C1 segment of cervical spinal cord (tissue), 14 donors: ENCODE data around the gene FNDC10.
A peak's percentile ranks its signal among the peaks of the same experiment; 100 is the strongest.

Source experiments
- DNase-seq, 14 donors: peaks; one replicate each; lab custom pipeline; 2025; lab: John Stamatoyannopoulos, UW

Gene FNDC10

DNA sequence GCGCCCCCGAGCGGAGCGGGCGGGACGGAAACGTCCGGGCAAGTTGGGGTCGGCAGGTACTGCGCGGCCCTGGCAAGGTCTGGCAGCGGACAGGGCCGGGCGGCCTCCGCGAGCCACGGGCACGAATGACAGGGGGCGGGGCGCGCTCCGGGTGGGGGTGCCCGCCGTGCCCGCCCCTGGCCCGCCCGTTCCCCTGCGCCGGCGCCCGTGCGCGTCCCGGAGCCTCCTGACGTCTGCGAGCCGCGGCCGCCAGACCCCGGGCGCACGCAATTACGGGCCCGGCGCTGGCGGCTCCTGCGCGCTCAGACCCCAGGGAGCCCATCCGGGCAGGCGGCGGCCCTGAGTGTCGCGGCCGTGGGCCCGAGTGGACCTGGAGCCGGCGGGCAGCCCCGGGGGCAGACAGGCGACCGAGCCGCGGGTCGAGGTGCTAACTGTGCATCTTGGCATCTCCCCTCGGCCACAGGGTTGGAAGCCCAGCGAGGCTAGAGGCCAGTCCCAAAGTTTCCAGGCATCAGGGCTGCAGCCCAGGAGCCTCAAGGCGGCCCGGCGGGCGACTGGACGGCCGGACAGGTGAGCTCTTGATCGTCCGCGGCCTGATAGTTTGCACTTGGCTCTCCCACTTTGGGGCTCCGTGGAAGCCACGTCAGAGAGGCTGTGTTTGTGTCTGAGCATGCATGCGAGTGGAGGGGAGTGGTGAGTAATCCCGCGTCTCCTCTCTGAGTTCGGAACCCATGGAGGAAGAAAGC, 16.3 kb upstream of the FNDC10 start:
- DNase-seq: peak in 1 of 14 donors; percentile 54

DNA sequence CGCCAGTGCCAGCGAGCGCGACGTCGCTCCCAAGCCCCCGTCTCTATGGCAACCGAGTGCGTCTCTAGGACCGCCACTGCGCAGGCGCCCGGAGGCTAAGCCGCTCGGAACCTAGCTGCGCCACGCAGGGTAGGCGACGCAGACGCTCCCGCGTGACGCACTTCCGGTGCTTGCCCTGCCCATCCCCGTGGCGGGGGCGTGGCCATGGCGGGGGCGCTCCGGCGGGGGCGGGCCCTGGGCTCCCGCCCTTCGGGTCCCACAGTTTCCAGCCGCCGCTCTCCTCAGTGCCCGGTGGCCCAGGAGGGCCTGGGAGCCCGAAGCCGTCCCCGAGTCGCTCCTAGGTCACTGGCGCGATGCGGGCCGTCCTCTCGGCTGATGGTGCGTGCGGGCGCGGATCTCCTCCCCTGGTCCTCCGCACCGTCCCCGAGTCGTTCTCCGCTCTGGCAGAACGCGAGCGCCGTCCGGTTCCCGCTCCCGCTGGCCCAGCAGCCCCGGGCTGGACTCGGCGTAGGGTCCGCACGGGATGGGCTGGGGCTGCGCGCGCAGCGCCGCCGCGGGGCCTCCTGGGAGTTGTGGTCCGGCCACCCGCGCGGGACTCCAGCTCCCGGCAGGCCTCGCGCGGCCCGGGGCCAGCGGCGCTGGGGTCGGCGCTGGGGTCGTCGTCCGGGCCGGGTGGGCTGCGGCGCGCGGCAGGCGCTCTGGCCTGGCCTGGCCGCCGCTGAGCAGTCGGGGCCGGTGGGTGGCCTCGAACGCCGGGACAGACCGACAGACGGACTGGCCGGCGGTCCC, 15.5 kb upstream of the FNDC10 start, which contains the start of gene MIB2:
MIB2 (plus strand) TSS at position 245 of the 789 bp plus-strand sequence. CDS start 7,953 bp downstream, outside the sequence.
- peak; percentile 46 to 97 (median 92) for DNase-seq

DNA sequence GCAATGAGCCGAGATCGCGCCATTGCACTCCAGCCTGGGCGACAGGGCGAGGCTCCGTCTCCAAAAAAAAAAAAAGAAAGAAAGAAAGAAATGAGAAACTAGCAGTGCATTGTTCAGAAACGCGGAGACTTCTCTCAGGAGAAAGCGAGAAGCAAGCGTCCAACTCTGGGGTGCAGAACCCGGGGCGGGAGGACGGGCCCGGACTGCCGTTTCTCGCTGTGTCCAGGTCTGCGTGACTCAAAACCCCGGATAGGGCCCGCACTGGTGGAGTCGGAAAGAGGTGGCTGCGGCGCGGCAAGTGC, 15.0 kb upstream of the FNDC10 start:
- no peak for DNase-seq

DNA sequence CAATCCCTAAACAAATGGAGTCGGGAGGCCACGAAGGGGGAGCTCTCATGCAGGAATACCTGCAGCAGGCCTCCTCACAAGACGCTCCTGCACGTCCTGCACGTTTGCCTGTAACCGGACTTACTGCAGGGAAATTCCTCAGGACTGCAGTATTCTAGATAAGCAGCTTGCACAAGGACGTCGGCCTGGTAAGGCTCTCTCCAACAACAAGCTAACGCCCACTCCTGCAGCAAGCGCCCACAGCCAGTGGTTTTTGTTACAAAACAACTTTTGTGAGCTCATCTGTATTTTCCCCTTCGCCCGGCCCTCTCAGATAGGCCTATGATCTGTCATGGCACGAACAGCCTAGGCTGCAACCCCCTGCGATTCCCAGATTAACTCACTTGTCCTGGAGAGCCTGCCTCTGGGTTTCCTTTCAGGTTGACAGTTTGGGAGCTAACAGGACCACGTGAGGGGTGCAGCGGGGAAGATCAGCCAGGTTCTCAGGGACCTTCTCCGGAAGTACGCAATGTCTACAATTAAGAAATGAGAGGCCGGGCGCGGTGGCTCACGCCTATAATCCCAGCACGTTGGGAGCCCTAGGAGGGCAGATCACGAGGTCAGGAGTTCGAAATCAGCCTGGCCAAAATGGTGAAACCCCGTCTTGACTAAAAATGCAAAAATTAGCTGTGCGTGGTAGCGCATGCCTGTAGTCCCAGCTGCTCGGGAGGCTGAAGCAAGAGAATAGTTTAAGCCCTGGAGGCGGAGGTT, 14.4 kb upstream of the FNDC10 start:
- peak in 3 of 14 donors; percentile 11 to 34 (median 26) for DNase-seq

DNA sequence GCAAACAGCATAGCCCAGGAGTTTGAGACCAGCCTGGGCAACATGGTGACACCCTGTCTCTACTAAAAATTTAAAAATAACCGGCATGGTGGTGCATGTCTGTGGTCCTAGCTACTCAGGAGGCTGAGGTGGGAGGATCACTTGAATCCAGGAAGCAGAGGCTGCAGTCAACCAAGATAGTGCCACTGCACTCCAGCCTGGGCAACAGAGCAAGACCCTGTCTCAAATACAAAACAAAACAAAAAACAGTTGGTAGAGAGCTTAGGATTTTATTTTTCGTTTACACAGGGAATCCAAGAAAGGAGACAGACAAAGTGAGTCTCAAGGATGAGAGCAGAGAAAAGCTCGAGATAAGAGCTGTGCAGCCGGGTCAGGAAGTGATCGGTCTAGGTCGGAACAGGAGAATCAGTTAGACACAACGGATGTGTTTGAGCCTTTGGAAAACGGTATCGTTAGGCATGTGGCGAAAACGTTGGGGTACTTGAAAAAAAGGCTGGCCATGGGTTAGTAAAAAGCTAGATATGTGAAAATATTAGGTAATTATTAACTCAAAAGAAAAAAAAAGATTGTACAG, 13.7 kb upstream of the FNDC10 start:
- no peak for DNase-seq

DNA sequence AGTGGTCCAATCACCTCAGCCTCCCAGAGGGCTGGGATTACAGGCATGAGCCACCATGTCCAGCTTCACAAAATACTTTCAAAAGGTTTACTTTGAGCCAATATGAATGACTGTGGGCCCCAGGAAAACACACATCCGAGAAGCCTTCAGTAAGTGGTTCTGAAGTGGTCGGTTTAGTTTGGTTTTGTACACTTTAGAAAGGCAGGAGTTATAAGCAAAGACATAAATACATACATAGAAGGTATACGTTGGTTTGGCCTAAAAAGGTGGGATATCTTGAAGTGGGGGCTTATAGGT, 12.1 kb upstream of the FNDC10 start:
- no peak for DNase-seq

DNA sequence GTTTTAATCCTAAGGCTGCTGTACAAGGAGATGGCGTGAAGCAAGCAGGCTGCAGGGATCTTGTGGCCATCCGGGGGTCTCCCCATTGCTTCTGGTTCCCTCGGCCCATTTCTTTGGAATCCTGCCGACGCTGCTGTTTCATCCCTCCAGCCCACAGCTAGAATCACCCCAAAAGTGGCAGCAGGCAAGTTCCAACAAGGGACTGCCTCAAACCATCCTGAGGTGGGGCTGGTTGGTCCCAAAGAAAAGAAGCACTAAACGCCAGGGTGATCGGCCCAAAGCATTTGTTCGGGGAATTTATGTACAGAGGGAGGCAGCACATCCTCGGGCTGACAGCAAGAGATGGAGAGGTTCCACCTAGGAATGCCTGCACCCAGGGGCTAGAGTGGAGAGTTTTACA, 10.9 kb upstream of the FNDC10 start:
- DNase-seq: no peak

DNA sequence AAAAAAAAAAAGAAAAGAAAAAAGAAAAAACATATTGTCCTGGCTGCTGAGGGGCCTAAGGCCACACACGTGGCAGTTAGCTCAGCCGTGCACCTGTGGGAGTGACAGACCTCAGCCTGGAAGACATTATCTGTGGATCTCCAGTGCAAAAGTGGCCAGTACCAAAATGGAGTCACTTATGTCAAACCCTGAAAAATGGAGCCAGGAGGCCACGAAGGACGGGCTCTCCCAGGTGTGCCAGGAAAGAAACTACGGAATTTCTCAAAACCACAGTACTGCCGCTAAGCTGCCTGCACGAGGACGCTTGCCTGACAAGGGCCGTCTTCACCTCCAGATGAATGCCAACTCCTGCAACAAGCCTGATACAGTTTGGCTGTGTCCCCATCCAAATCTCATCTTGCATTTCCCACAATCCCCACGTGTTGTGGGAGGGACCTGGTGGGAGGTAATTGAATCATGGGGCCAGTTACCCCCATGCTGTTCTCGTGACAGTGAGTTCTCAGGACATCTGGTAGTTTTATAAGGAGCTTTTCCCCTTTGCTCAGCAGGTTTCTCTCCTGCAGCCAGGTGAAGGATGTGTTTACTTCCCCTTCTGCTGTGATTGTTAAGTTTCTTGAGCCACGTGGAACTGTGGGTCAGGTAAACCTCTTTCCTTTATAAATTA, 10.0 kb upstream of the FNDC10 start:
- DNase-seq: no peak

DNA sequence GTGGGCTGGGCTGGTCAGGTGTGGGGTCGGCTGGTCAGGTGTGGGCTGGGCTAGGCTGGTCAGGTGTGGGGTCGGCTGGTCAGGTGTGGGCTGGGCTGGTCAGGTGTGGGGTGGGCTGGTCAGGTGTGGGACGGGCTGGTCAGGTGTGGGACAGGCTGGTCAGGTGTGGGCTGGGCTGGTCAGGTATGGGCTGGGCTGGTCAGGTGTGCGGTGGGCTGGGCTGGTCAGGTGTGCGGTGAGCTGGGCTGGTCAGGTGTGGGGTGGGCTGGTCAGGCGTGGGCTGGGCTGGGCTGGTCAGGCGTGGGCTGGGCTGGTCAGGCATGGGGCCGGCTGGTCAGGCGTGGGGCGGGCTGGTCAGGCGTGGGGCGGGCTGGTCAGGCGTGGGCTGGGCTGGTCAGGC, 6.3 kb upstream of the FNDC10 start:
- DNase-seq: no peak

DNA sequence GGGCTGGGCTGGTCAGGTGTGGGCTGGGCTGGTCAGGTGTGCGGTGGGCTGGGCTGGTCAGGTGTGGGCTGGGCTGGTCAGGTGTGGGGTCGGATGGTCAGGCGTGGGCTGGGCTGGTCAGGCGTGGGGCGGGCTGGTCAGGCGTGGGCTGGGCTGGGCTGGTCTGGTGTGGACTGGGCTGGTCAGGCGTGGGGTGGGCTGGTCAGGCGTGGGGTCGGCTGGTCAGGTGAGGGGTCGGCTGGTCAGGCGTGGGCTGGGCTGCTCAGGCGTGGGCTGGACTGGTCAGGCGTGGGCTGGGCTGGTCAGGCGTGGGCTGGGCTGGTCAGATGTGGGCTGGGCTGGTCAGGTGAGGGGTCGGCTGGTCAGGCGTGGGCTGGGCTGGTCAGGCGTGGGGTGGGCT, 5.8 kb upstream of the FNDC10 start:
- DNase-seq: no peak

DNA sequence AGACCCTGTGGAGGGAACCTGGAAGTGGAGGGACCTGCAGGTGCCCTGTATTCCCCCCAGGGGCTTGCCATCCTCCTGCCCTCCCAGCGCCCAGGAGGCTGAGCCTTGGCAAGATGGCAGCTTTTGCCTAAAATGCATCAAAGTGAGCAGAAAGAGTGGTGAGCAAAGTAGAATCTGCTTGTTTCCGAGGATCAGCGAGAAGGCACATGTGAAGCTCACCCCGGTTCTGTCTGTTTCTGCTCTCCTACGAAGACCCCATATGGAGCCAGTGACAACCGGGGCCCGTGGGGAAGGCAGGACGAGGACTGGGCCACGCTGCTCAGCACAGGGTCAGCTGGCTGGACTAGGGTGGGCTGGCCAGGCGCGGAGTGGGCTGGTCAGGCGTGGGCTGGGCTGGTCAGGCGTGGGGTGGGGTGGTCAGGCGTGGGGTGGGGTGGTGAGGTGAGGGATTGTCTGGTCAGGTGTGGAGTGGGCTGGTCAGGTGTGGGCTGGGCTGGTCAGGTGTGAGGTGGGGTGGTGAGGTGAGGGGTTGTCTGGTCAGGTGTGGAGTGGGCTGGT, 5.2 kb upstream of the FNDC10 start:
- DNase-seq: no peak

DNA sequence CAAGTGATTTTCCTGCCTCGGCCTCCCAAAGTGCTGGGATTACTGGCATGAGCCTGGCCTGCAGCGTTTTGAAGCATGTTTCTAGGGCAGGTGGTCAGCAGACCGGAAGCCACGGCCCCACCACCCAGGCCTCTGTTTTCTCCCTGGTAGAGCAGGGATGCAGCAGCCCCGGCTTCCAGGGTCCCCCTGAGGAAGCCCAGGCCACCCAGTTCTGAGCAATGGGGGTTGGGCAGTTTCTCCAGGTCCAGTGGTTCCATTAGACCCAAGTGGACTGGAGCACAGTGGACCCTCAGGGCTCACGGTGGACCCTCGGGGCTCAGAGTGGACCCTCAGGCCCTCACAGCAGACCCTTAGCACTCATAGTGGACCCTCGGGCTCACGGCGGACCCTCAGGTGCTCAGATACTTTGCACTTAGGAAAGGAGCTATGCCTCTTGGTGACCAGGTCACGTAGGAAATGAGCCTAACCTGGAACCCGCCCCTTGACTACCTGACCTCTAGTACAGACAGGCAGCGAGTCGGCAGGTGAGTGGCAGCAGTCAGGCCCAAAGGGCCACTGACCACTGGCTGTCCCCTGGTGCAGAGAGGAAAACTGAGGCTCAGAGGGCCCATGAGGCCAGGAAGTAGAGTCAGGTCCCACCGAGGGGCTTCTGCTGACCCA, 4.6 kb upstream of the FNDC10 start:
- DNase-seq: no peak

DNA sequence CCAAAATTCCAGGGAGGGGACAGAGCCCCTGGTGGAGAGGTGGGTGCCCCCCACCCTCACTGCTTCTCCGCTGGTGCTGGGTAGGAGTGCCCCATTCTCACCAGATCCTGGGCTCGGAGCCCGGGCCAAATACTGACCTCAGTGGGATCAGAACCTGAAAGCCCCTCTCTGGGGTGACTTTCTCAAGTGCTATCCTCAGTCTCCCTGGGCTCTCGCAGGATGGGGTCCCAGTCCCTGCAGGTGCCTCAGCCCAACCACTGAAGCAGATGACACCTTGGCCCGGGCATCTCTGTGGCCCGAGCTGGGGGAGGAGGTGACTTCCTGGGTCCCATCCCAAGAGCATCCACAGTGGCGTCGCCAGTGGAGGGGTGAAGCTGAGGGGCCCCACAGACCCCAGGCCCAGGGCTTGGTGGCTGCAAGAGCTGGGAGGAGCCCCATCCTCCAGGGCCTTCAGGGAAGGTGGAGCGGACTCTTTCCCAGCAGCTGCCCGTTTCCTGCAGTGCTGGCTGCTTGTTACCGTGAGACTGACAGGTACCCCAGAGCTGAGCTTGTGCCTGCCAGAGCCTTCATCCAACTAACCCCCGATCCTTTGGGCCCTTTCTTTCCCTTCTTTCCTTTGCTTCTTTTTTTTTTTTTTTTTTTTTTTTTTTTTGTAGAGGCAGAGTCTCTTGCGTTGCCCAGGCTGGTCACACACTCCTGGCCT, 3.9 kb upstream of the FNDC10 start:
- no peak for DNase-seq

DNA sequence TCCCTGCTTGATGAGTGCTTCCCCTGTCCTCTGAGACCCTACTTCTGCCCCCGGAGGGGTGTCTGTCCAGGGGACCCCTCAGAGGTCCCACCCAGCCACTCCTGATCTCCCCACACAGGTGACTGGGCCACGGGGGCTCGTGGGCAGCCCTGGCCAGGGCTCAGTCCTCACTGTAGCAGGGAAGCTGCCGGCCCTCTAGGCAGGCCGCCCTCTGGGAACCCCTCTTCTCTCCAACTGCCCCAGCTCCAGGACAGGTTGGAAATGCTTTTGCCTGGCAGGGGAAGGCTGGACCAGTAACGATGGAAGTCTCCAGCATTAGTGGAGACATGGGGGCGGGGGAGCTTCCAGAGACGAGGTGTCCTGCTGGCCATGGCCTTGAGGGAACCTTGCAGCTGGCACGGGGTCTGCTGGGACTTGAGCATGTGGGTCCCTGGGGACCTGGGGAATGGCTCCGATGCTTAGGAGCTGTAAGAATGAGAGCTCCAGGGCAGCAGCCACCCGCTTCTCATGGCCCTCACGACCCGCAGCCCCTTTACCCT, 3.1 kb upstream of the FNDC10 start:
- DNase-seq: no peak

DNA sequence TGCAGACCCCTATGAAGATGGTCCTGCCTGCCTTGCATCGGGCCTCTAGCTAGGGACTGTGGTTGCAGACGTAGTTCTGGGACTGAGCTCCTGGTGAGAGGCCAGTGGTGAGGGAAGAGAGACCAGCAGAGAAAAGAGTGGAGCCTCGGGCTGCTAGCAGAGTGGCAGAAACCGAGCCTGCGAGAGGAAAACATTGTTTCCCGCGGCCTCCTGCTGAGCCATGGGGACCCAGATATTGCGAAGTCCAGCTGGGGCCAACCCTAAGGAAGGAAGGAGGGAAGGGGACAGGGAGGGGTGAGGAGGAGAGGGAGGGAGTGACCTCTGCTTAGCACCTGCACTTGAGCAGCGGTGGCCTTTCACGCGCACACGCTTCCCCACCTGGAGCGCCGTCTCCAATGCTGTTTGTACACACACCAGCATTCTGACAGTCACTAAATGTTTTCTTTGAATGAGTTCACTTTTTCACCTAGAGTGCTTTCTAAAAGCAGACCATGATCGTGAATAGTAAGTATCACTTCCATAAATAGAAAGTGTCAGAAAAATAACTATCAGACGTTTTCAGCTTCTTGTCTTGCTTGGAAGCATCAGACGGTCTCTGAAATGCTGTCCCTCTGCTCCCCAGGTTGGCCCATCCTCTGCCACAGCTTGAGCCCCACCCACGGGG, 2.5 kb upstream of the FNDC10 start:
- no peak for DNase-seq

DNA sequence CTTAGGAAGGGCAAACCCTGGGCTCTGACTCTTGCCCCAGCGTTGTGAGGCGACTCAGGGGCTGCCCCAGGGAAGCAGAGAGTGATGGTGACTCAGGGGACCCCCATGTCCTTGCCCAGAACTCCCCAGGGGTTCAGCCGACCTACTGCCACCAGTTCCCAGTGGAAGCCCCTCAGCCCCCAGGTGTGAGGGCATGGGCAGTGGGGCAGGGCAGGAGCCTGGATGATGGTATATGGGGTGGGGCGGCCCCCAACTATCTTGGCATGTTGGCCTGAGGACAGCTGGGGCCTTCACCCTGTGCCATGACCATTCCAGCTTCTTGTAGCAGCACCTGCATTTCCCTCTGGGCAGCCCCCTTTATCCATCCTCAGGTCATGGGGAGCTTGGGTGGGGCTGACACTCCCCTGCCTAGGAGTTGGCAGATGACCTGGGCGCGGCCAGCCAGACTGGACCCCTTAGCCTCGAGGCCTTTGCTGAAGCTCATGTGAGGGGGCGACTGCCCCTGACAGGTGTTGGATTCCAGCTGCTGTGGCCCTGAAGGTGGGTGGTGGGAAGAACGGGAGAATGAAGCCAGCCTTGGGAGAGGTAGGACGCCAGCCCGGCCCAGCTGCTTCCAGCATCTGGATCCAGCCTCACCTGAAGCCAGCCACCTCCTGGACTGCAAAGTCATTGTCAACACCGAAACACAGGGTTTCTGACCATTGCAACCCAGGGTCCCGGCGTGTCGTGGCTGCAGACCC, 1.8 kb upstream of the FNDC10 start:
- no peak for DNase-seq

DNA sequence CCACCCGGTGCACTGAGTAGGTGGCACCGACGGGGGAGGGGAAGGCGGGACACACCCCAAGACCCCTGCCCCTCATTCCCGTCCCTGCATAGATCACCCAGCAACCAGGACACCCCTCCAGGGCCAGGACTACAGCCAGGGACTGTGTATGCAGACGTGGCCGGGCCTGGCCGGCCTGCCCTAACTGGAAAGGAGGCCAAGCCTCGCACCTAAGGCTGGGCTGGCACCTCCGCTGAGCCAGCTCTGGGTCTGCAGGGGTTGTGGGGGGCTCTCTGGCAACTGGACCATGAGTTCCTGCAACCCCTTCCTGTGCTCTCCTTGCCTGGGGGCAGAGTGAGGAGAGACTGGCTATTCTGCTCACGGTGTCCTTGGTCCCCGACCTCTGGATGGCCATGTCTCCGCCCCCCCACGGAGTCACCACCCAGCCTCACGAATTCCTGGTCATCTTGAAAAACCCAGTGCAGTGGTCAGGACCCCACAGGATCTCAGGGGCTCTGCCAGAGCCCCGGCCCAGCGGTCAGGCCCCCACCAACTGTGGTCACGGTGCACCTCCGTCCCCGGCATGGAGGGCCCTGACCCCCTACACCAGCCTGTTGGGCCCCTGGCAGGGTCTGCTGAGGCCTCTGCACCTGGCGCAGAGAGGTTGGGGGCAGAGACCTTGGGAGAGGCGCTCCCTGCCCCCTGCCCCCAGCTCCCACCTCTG, 1.1 kb upstream of the FNDC10 start:
- DNase-seq: no peak
